WTC11 (cell line): Measurements from ENCODE around the gene IL9. TPM values are rescaled to one million over a fixed set of nuclear protein-coding genes. Genes with fewer than 3 reads are reported as not detected.

Experiments
- ATAC-seq: fragments of 200-7000 bp; cut with Tn5 transposase; 2 replicates; pipeline ENCODE4 v1.10.0; 2021; ENCODE audit warnings: mild to moderate bottlenecking, moderate library complexity
- CTCF ChIA-PET: fragments of 300-600 bp; sonication (Branson Sonifier 250); formaldehyde crosslinking; loops from one replicate; lab custom pipeline; 2021; ENCODE audit warnings: antibody characterized with exemption; lab: Charles Lee
- POLR2A ChIA-PET: fragments of 350-600 bp; sonication (Branson Sonifier 250); formaldehyde crosslinking; loops from one replicate; lab custom pipeline; 2021; ENCODE audit warnings: antibody characterized with exemption; lab: Charles Lee
- DNase-seq: peaks from one replicate; pipeline ENCODE4 v3.0.0; 2021; ENCODE audit warnings: low spot score
- H3K27ac Mint-ChIP-seq: 2 replicates; pipeline ENCODE4 v1.8.0; 2021; ENCODE audit warnings: mixed read lengths
- H3K27me3 Mint-ChIP-seq: 2 replicates; pipeline ENCODE4 v1.8.0; 2021; ENCODE audit warnings: low read depth, mild to moderate bottlenecking, moderate library complexity, mixed read lengths
- H3K36me3 Mint-ChIP-seq: 2 replicates; pipeline ENCODE4 v1.8.0; 2021; ENCODE audit warnings: mixed read lengths
- H3K4me1 Mint-ChIP-seq: 2 replicates; pipeline ENCODE4 v1.8.0; 2022; ENCODE audit warnings: mixed read lengths
- H3K4me3 Mint-ChIP-seq: 2 replicates; pipeline ENCODE4 v1.8.0; 2021; ENCODE audit warnings: mild to moderate bottlenecking, moderate library complexity, mixed read lengths
- H3K9me3 Mint-ChIP-seq: 2 replicates; pipeline ENCODE4 v1.8.0; 2021; ENCODE audit warnings: mixed read lengths
- ELF4 ChIP-seq: sonication (generic); formaldehyde crosslinking; IDR thresholded peaks from 2 replicates; pipeline ENCODE4 v1.8.1; 2022; ENCODE audit warnings: low read depth, mild to moderate bottlenecking, moderate library complexity, missing genetic modification reagents
- EMX1 ChIP-seq: fragments of 250-450 bp; sonication (Bioruptor Pico); IDR thresholded peaks from 2 replicates; pipeline ENCODE4 v1.8.0; 2021; ENCODE audit warnings: mild to moderate bottlenecking
- FOXJ3 ChIP-seq: sonication (generic); formaldehyde crosslinking; IDR thresholded peaks from 2 replicates; pipeline ENCODE4 v1.9.0; 2021; ENCODE audit warnings: missing genetic modification reagents, mild to moderate bottlenecking, borderline replicate concordance
- GRHL2 ChIP-seq: fragments of 250-450 bp; sonication (Bioruptor Pico); IDR thresholded peaks from 2 replicates; pipeline ENCODE4 v1.8.0; 2022; ENCODE audit warnings: mild to moderate bottlenecking, moderate library complexity; ENCODE audit not compliant: insufficient replicate concordance, severe bottlenecking
- HMGA2 ChIP-seq: fragments of 250-450 bp; sonication (Bioruptor Pico); IDR thresholded peaks from 2 replicates; pipeline ENCODE4 v1.4.0; 2021; ENCODE audit warnings: mild to moderate bottlenecking, moderate library complexity
- IRF2 ChIP-seq: sonication (generic); formaldehyde crosslinking; IDR thresholded peaks from 2 replicates; pipeline ENCODE4 v1.8.0; 2022; ENCODE audit warnings: low read depth, missing genetic modification reagents, borderline replicate concordance
- MXD4 ChIP-seq: fragments of 250-450 bp; sonication (Bioruptor Pico); IDR thresholded peaks from 2 replicates; pipeline ENCODE4 v1.8.0; 2021; ENCODE audit warnings: mild to moderate bottlenecking, moderate library complexity, borderline replicate concordance
- NFYB ChIP-seq: sonication (generic); formaldehyde crosslinking; conservative IDR thresholded peaks from 2 replicates; pipeline ENCODE4 v1.8.0; 2022; ENCODE audit warnings: low read depth, missing genetic modification reagents
- NR1H2 ChIP-seq: sonication (generic); formaldehyde crosslinking; IDR thresholded peaks from 2 replicates; pipeline ENCODE4 v1.9.0; 2021; ENCODE audit warnings: mild to moderate bottlenecking, moderate library complexity, missing genetic modification reagents
- NR2C2 ChIP-seq: sonication (generic); formaldehyde crosslinking; IDR thresholded peaks from 2 replicates; pipeline ENCODE4 v1.8.0; 2022; ENCODE audit warnings: mild to moderate bottlenecking, missing genetic modification reagents
- ZNF232 ChIP-seq: sonication (generic); formaldehyde crosslinking; IDR thresholded peaks from 2 replicates; pipeline ENCODE4 v1.8.0; 2022; ENCODE audit warnings: mild to moderate bottlenecking, missing genetic modification reagents
- ZNF423 ChIP-seq: fragments of 250-450 bp; sonication (Bioruptor Pico); IDR thresholded peaks from 2 replicates; pipeline ENCODE4 v2.1.2; 2022; ENCODE audit warnings: mild to moderate bottlenecking, moderate library complexity
- ZNF671 ChIP-seq: fragments of 250-450 bp; sonication (Bioruptor Pico); IDR thresholded peaks from 2 replicates; pipeline ENCODE4 v1.8.0; 2021; ENCODE audit warnings: mild to moderate bottlenecking
- total RNA-seq: library from RNA; stranded (reverse); gene quantifications from 3 replicates; pipeline ENCODE4 v1.2.3, GENCODE V29; 2021
- TF ChIP-seq, protein P1 (sequence below): sonication (generic); formaldehyde crosslinking; IDR thresholded peaks from 2 replicates; pipeline ENCODE4 v1.8.0; 2023; ENCODE audit warnings: missing genetic modification reagents
- TF ChIP-seq, protein P2 (sequence below): fragments of 250-450 bp; sonication (Bioruptor Pico); IDR thresholded peaks from 2 replicates; pipeline ENCODE4 v1.9.0; 2021; ENCODE audit warnings: mild to moderate bottlenecking
- TF ChIP-seq, protein P3 (sequence below): fragments of 250-450 bp; sonication (Bioruptor Pico); conservative IDR thresholded peaks from 2 replicates; pipeline ENCODE4 v1.9.0; 2021; ENCODE audit warnings: mild to moderate bottlenecking
- TF ChIP-seq, protein P4 (sequence below): fragments of 250-450 bp; sonication (Bioruptor Pico); IDR thresholded peaks from 2 replicates; pipeline ENCODE4 v1.9.0; 2021; ENCODE audit warnings: moderate library complexity, mild to moderate bottlenecking, inconsistent platforms, borderline replicate concordance
- TF ChIP-seq, protein P5 (sequence below): sonication (generic); formaldehyde crosslinking; IDR thresholded peaks from 2 replicates; pipeline ENCODE4 v1.8.1; 2022; ENCODE audit warnings: mild to moderate bottlenecking, missing genetic modification reagents, moderate library complexity, borderline replicate concordance
- TF ChIP-seq, protein P6 (sequence below): fragments of 250-450 bp; sonication (Bioruptor Pico); IDR thresholded peaks from 2 replicates; pipeline ENCODE4 v1.8.0; 2021; ENCODE audit warnings: mild to moderate bottlenecking
- TF ChIP-seq, protein P7 (sequence below): sonication (generic); formaldehyde crosslinking; IDR thresholded peaks from 2 replicates; pipeline ENCODE4 v1.8.1; 2023; ENCODE audit warnings: mild to moderate bottlenecking, missing genetic modification reagents
- TF ChIP-seq, protein P8 (sequence below): sonication (generic); formaldehyde crosslinking; conservative IDR thresholded peaks from 2 replicates; pipeline ENCODE4 v1.8.1; 2023; ENCODE audit warnings: mild to moderate bottlenecking, low read depth, missing genetic modification reagents, moderate library complexity

The IL9 gene
- total RNA-seq, 1 experiment from 2014 or later = not detected

DNA sequence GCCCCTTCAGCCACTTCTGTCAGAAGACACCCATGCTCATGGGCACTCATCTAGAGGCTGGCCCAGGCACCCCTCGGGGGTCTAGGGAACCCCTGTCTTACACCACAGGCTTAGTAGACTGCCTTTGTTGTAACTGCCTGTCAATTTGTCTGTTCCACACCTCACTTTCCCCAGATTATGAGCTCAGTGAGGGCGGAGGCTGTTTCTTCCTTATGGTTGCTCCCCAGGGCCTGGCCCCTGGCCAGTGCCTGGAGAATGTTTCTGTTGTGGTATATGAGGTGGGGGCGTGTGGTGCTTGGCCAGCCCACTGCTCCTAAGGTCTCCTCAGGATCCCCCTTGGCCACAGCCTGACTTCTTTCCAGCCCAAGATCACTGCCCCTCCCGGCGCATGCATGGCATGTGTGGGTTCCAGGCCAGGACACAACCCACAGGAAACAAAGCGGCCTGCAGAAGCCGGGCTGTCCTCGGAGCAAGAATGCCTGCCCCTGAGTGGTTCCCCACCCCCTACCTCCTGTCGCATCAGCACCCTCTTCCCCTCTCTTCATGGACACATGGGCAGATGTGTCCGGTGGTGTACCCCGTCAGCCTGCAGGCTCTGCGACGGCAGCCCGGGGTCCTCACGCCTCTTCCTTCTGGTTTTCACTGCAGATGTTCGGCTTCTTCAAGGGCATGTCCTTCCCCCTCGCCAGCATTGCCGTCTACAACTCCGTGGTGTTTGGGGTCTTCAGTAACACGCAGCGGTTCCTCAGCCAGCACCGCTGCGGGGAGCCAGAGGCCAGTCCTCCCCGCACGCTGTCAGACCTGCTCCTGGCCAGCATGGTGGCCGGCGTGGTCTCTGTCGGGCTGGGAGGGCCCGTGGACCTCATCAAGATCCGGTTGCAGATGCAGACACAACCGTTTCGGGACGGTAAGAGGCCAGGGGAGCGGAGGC lies 43.5 kb downstream of the IL9 start (continued):
- TF ChIP-seq, protein P1, sequence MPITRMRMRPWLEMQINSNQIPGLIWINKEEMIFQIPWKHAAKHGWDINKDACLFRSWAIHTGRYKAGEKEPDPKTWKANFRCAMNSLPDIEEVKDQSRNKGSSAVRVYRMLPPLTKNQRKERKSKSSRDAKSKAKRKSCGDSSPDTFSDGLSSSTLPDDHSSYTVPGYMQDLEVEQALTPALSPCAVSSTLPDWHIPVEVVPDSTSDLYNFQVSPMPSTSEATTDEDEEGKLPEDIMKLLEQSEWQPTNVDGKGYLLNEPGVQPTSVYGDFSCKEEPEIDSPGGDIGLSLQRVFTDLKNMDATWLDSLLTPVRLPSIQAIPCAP (CRISPR knock-in tag) = no peak
- TF ChIP-seq ELF4 = no peak
- TF ChIP-seq, protein P2, sequence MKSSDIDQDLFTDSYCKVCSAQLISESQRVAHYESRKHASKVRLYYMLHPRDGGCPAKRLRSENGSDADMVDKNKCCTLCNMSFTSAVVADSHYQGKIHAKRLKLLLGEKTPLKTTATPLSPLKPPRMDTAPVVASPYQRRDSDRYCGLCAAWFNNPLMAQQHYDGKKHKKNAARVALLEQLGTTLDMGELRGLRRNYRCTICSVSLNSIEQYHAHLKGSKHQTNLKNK (CRISPR knock-in tag) = no peak
- TF ChIP-seq FOXJ3 (CRISPR knock-in tag) = no peak
- no peak for TF ChIP-seq GRHL2
- TF ChIP-seq, protein P3, sequence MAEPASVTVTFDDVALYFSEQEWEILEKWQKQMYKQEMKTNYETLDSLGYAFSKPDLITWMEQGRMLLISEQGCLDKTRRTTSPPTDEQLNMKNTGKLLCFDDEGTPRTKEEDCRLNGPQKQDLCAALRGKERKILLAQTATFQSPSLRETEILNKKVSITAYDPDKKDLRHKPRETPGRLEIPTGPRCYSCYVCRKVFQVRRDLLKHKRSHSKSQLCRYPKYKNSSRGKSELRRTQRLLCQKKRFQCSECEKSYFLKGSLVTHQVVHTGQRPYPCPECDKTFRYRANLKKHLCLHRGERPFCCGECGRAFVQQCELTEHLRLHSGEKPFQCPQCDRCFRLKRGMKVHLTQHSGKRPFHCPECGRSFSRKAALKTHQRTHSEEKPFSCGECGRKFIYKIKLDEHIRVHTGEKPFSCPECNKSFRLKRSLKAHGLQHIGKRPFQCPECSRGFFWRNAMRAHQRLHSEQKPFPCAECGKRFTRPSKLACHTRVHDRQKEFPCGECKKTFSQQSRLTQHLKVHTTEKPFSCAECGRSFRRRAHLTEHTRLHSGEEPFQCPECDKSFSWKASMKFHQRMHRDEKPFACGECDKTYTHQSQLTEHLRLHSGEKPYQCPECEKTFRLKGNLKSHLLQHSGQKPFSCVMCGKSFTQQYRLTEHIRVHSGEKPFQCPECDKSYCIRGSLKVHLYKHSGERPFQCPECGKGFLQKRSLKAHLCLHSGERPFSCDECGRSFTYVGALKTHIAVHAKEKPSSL (CRISPR knock-in tag) = no peak
- TF ChIP-seq, all 79 proteins: peak for 0

DNA sequence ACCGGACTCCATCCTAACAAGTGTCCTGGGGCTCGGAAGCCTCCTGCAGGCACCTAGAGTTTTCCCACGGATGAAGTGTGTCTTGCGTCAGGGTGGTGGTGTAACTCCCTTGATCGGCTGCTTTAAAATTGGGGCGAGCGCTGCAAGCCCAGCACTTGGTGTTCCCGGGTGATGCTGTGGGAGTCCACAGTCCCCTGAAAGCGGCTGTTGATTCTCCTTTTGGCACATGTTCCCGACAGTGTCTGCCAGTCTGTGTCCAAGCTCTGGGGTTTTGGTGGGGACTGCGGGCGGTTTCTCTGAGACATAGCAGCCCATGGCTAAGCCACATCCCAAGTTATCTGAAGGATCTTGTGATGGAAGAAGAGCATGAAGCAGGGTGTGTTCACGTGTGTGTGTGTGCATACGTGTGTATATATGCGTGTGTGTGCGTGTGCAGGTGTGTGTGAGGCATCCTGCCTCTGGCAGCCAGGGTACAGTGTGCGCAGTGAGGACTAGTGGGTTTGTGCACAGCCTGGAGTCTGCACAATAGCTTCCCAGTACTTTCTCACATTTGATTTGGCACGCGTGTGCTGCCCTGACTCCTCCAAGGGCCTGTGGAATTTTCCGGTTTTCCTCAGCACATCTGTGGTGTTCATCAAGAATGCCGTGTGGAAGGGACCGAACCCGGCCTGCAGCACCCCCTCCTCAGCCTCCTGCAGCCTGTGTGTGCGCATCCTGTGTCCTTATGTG lies 44.3 kb downstream of the IL9 start:
- H3K36me3 Mint-ChIP-seq = no peaks in the 10 kb centered on the region
- POLR2A ChIA-PET = no interaction called here
- no peak overlapping the region for H3K27ac Mint-ChIP-seq
- CTCF ChIA-PET = interaction anchor here (1.0 kb wide), 1 partner anchor 16 kb away, joined by 3 read pairs; the partner anchor contains the start of gene SLC25A48
- no peaks in the 10 kb centered on the region for H3K9me3 Mint-ChIP-seq
- ATAC-seq = no peak
- no peak for DNase-seq
- H3K4me3 Mint-ChIP-seq = no peak overlapping the region
- TF ChIP-seq, protein P4, sequence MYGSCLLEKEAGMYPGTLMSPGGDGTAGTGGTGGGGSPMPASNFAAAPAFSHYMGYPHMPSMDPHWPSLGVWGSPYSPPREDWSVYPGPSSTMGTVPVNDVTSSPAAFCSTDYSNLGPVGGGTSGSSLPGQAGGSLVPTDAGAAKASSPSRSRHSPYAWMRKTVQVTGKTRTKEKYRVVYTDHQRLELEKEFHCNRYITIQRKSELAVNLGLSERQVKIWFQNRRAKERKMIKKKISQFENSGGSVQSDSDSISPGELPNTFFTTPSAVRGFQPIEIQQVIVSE (CRISPR knock-in tag) = no peak
- no peak for TF ChIP-seq MXD4 (CRISPR knock-in tag)
- TF ChIP-seq, protein P5, sequence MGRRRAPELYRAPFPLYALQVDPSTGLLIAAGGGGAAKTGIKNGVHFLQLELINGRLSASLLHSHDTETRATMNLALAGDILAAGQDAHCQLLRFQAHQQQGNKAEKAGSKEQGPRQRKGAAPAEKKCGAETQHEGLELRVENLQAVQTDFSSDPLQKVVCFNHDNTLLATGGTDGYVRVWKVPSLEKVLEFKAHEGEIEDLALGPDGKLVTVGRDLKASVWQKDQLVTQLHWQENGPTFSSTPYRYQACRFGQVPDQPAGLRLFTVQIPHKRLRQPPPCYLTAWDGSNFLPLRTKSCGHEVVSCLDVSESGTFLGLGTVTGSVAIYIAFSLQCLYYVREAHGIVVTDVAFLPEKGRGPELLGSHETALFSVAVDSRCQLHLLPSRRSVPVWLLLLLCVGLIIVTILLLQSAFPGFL (CRISPR knock-in tag) = no peak
- TF ChIP-seq, protein P6, sequence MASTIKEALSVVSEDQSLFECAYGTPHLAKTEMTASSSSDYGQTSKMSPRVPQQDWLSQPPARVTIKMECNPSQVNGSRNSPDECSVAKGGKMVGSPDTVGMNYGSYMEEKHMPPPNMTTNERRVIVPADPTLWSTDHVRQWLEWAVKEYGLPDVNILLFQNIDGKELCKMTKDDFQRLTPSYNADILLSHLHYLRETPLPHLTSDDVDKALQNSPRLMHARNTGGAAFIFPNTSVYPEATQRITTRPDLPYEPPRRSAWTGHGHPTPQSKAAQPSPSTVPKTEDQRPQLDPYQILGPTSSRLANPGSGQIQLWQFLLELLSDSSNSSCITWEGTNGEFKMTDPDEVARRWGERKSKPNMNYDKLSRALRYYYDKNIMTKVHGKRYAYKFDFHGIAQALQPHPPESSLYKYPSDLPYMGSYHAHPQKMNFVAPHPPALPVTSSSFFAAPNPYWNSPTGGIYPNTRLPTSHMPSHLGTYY (CRISPR knock-in tag) = no peak
- TF ChIP-seq NR2C2 = no peak
- TF ChIP-seq ZNF423 (CRISPR knock-in tag) = no peak
- TF ChIP-seq HMGA2 (CRISPR knock-in tag) = no peak
- no peak for TF ChIP-seq EMX1 (CRISPR knock-in tag)
- TF ChIP-seq ZNF671 = no peak
- TF ChIP-seq NFYB (CRISPR knock-in tag) = no peak
- TF ChIP-seq ZNF232 (CRISPR knock-in tag) = no peak
- TF ChIP-seq, protein P7, sequence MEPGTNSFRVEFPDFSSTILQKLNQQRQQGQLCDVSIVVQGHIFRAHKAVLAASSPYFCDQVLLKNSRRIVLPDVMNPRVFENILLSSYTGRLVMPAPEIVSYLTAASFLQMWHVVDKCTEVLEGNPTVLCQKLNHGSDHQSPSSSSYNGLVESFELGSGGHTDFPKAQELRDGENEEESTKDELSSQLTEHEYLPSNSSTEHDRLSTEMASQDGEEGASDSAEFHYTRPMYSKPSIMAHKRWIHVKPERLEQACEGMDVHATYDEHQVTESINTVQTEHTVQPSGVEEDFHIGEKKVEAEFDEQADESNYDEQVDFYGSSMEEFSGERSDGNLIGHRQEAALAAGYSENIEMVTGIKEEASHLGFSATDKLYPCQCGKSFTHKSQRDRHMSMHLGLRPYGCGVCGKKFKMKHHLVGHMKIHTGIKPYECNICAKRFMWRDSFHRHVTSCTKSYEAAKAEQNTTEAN (CRISPR knock-in tag) = no peak
- TF ChIP-seq IRF2 (CRISPR knock-in tag) = no peak
- TF ChIP-seq, protein P8, sequence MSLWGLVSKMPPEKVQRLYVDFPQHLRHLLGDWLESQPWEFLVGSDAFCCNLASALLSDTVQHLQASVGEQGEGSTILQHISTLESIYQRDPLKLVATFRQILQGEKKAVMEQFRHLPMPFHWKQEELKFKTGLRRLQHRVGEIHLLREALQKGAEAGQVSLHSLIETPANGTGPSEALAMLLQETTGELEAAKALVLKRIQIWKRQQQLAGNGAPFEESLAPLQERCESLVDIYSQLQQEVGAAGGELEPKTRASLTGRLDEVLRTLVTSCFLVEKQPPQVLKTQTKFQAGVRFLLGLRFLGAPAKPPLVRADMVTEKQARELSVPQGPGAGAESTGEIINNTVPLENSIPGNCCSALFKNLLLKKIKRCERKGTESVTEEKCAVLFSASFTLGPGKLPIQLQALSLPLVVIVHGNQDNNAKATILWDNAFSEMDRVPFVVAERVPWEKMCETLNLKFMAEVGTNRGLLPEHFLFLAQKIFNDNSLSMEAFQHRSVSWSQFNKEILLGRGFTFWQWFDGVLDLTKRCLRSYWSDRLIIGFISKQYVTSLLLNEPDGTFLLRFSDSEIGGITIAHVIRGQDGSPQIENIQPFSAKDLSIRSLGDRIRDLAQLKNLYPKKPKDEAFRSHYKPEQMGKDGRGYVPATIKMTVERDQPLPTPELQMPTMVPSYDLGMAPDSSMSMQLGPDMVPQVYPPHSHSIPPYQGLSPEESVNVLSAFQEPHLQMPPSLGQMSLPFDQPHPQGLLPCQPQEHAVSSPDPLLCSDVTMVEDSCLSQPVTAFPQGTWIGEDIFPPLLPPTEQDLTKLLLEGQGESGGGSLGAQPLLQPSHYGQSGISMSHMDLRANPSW (CRISPR knock-in tag) = no peak
- TF ChIP-seq NR1H2 (CRISPR knock-in tag) = no peak
- no peaks in the 10 kb centered on the region for H3K4me1 Mint-ChIP-seq
- H3K27me3 Mint-ChIP-seq = no peaks in the 10 kb centered on the region
